ENCODE measurements around the gene CLDN5. TPM values are rescaled to one million over a fixed set of nuclear protein-coding genes. Genes with fewer than 3 reads are reported as not detected.

CLDN5 gene
- total and polyA plus RNA-seq, 12 donors, result 19.8 to 102 (median 40.7) TPM

DNA sequence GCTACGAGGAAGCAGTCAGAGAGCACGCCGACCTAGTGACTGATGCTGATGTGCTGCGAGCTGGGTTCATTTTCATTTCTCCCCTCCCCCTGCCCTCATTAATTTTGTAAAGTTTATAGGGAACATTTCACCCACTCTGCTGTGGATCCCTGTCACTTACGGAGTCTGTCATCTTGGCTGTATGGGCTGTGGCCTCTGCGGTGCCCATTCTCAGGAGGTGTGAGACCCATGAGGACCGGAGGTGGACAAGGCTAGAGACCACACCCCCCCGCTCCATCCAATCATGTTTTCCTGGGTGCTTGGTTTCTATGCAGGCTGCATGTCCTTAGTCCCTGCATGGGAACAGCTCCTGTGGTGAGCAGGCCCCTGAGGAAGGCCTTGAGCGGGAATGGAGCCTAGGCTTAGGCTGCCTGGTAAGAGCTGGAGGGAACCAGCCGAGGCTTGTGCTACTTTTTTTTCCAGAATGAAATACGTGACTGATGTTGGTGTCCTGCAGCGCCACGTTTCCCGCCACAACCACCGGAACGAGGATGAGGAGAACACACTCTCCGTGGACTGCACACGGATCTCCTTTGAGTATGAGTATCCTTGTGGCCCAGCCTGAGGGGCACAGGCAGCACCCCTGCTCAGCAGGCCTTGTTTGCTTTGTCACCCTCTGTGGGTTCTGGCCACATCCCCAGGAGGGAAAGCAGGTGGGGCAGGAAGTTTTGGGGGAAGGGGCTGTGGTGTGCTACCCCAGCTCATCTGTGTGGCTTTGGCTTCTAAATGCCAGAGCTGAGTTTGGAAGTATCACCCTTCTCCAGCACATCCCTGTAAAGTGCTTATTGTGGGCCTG lies 19.1 kb downstream of the CLDN5 start:
- no peak for ATAC-seq
- Histone ChIP-seq H3K27me3 (no peaks in the 10 kb centered on the region), H3K4me3 (no peak overlapping the region), H3K4me1 (no peaks in the 10 kb centered on the region), H3K9me3 (no peaks in the 10 kb centered on the region), H3K36me3 (peaks cover 0 to under 1% (median 0%) of the 10 kb centered on the region in 9 donors), H3K27ac (no peak overlapping the region)
- DNase-seq, result no peak
- TF ChIP-seq, protein P1, sequence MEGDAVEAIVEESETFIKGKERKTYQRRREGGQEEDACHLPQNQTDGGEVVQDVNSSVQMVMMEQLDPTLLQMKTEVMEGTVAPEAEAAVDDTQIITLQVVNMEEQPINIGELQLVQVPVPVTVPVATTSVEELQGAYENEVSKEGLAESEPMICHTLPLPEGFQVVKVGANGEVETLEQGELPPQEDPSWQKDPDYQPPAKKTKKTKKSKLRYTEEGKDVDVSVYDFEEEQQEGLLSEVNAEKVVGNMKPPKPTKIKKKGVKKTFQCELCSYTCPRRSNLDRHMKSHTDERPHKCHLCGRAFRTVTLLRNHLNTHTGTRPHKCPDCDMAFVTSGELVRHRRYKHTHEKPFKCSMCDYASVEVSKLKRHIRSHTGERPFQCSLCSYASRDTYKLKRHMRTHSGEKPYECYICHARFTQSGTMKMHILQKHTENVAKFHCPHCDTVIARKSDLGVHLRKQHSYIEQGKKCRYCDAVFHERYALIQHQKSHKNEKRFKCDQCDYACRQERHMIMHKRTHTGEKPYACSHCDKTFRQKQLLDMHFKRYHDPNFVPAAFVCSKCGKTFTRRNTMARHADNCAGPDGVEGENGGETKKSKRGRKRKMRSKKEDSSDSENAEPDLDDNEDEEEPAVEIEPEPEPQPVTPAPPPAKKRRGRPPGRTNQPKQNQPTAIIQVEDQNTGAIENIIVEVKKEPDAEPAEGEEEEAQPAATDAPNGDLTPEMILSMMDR (IDR thresholded peaks at IDR 0.05), result no peak
- WGBS, 2 donors, result 93 to 95% methylated on average over 18 of the region's 18 CpGs
- intact Hi-C loops (cut with DNase I), result no loop called here

- 91 to 94% methylated on average over 9 of the region's 9 CpGs for WGBS, 2 donors
Observed at GRCh38 chr22:19503869-19504268, 20.3 kb downstream of the CLDN5 start.

DNA sequence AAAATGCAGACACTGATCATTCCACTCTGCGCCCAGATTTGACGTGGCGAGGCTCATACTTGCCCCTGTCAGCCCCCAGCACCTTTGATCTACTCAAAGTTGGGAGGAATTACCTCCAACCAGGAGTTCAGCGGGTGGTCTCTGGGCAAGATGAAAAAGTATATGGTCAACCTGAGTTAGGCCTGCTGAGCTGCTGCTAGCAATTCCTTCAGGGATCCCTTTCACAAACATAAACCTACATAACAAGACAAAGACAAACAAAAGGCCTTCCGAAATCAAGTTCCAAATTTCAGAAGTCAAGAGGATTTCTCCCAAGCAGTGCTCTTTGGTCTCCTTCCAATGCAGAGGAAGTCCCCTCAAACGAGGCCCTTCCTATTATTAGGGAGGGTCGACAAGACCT lies 20.8 kb downstream of the CLDN5 start:
- no peak overlapping the region for H3K27ac ChIP-seq
- H3K27me3 ChIP-seq, result no peaks in the 10 kb centered on the region
- intact Hi-C loops (cut with DNase I), result no loop called here
- 83% methylated on average over 7 of the region's 7 CpGs for WGBS, 2 donors
- TF ChIP-seq, protein P1 (IDR thresholded peaks at IDR 0.05), result no peak
- no peak for ATAC-seq
- no peak for DNase-seq
- no peak overlapping the region for H3K4me3 ChIP-seq
- H3K9me3 ChIP-seq, result no peaks in the 10 kb centered on the region
- H3K36me3 ChIP-seq, result peaks cover 0 to under 1% (median 0%) of the 10 kb centered on the region in 9 donors
- no peaks in the 10 kb centered on the region for H3K4me1 ChIP-seq

More at GRCh38 chr22:19503869-19504268, 20.3 kb downstream of the CLDN5 start:
- Histone ChIP-seq H3K27me3 (no peaks in the 10 kb centered on the region), H3K4me1 (no peaks in the 10 kb centered on the region), H3K9me3 (no peaks in the 10 kb centered on the region), H3K27ac (no peak overlapping the region), H3K4me3 (no peak overlapping the region), H3K36me3 (no peaks in the 10 kb centered on the region)
- ATAC-seq (no peak), DNase-seq (no peak)
- TF ChIP-seq, protein P1 (IDR thresholded peaks at IDR 0.05), result no peak
- intact Hi-C loops (cut with DNase I), result no loop called here

DNA sequence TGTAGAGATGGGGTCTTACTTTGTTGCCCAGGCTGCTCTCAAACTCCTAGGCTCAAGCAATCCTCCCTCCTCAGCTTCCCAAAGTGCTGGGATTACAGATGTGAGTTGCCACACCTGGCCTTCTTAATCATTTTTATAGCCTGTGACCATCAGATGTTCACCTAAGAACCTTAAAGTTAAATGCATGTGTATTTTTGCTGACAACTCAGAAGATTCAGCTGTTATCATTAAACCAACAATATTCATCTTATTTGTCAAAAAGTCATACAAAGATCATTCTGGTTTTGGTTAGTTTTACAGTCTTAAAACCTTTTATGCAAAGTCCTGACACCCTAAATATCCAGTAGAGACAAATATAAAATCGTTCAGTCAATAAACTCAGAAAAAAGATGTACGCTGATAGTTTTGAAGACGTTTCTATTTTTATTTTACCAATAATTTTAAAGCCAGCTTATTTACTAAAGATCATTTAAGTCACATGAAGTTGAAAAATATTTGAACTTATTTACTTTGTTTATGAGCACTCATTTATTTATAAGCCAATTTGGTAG lies 22.2 kb downstream of the CLDN5 start:
- TF ChIP-seq, protein P1 (IDR thresholded peaks at IDR 0.05), result no peak
- Histone ChIP-seq H3K4me3 (no peak overlapping the region), H3K4me1 (peaks cover 0 to 4% (median 0%) of the 10 kb centered on the region in 9 donors), H3K27me3 (no peaks in the 10 kb centered on the region), H3K36me3 (peaks cover 0 to 3% (median 0%) of the 10 kb centered on the region in 9 donors), H3K9me3 (no peaks in the 10 kb centered on the region), H3K27ac (no peak overlapping the region)
- intact Hi-C loops (cut with DNase I), result no loop called here
- ATAC-seq, result no peak
- no peak for DNase-seq
- 93 to 96% methylated on average over 3 of the region's 3 CpGs for WGBS, 2 donors
